NCI-H526 treated with DMSO at 0.1 percent for 48 hours (cell line): ENCODE results near the gene LENG1.

Experiments used
- DNase-seq: peaks from one replicate; lab custom pipeline; 2025; lab: John Stamatoyannopoulos, UW

The LENG1 gene

DNA sequence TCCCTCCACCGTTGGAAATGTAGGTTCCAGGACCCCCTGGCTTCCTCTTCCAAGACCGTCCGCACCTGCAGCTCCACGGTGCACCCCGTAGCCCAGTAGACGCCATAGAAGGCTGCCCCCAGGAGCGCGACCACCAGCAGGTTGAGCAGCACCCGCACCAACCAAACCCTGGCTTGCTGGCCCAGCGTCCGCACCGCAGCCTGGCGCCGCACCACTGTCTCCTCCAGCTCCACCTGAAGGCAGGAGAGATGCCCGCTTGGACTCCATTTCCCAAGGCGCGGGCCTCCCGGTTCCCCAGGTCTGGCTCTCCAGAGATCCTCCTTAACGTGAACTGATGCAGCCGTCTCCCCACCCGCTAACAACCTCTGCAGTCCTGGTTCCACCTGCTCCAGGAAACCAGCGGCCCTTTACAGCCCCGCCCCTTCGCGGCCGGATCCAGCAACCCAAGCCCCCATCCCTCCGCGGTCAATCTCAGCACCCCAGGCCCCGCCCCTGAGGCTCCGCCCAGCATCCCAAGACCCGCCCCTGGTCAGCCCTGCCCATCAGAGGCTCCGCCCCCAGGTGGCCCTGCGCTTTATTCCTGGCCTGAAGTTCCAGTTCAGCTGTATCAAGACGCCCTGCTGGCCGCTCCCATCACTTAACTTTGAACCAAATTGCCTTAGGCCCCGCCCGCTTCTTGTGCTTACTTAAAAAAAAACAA lies 5.0 kb upstream of the LENG1 start:
- peak; percentile 41 for DNase-seq

DNA sequence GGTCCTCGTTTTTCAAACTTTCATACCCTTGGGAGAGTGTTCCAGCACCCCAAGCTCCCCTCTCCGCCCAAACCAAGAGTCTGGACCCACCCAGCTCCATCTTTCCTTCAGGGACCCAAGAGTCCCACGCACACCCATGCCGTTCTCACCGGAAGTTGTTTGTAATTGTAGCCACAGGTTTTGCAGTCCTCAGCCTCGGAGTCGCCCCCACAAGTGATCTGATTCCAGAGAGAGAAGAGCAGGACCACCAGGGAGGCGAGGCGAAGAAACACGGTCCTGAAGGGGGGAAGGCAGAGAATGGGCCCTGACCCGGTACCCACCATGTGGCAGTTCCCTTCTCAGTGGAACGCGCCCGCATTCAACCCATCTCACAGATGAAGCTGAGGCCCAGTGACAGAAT lies 3.4 kb upstream of the LENG1 start:
- DNase-seq: no peak

DNA sequence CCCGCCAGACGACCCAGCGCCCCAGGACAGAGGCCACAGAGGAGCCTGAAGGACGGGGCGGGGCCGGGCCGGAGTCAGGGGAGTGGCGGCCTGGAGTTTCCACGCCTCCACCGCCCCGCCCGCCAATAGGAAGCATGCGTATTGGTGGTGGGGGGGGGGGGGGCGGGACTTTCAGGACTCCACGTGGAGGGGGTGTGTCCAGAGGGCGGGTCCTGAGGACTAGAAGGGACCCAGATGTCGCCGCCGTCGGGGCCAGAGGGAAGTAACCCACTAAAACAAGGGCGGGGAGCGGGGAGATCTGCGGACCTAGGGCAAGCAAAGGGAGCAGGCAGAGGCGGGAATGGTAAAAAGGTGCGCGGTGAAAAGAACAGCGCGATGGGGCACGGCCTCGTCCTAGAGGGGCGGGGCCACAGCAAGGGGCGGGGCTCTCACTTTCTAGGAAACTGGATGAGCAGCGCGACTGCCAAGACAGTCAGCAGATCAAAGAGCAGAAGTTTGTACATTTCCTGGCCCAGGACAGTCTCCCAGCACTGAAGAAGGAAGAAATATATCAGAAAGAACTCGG lies 2.8 kb upstream of the LENG1 start:
- DNase-seq: peak; percentile 88

DNA sequence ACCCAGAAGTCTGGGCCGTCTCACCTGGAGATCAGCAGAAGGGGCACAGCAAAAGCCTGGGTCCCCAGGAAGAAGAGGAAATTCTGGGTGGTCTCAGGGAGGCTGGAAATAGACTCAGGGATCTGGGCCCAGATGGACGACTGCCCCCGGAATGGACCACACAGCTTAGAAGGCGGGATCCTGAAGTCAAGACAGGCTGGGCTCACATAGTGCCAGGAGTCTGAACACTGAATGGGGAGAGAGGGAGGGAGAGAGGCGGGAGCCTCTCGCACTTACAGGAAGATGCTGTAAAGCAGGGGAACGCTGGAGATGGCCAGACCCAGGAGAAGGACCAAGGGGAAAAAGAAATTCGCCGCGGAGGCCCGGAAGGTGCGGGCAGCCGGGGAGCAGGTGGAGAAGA lies 1.3 kb upstream of the LENG1 start:
- no peak for DNase-seq

- DNase-seq: no peak
Measured at GRCh38 chr19:54160182-54160811, 776 bp upstream of the LENG1 start.

DNA sequence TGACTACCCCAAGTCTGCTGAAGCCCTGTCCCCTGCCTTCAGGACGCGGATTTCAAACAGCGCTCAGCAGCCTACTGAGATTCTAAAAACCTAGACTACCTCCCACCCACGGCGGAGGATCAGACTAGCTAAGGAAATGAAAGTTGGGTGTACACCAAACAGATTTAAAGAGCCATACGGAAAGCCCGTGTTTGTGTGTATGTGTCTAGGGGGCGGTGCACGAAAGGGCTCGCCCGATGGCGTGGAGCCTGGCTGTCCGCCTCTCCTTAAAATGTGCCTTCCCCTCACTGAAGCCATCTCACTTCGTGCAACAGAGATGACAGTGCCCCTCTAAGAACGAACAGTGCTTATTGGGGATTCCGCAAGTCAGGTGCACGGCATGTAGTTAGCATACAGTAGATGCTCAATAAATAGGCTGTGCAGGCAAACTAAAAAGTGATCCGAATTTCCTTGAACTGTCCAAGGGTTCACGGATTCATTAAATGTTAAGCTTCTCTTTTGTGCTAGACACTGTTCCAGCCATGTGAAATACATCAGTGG lies 639 bp downstream of the LENG1 start:
- DNase-seq: no peak

DNA sequence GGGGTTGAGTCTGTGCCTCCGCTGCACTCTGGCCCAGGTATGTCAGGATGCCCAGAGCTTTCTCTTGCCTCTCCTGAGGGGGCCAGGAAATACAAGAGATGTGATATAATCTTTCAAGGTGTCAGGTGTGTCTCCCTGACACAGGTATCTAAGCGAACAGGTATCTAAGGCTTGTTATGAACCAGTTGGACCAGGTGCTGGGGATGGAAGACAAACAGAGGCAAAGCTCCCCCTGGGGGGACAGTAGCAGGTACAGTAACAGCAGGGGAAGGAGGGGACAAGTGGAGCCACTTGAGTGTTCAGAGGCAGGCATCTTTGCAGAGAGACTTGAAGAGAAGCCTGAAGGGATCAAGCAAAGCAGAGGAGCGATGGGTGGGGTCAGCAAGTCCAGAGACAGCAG lies 2.6 kb downstream of the LENG1 start:
- DNase-seq: no peak

DNA sequence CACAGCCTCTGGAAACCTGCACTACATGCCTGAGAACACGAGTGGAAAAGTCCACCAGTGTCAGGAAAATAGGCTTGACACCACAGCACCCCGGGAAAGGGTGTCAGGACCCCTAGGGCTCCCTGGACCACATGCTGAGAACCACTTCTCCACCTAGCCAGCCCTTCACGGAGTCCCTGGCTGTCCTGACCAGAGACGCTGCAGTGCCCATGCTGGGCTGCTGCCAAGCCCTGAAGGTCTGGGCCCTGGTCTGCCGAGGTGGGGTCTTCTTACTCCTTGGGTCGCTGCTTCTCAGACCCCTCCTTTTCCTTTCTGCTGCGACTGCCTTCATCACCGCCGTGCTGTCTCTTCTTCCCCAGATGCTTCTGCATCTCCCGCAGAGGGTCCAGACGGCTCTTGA lies 3.0 kb downstream of the LENG1 start:
- no peak for DNase-seq

- DNase-seq: no peak
Measured at GRCh38 chr19:54155694-54156093, 3.8 kb downstream of the LENG1 start.

GRCh38 chr19:54154603-54155345 lies 4.7 kb downstream of the LENG1 start:
- no peak for DNase-seq

DNA sequence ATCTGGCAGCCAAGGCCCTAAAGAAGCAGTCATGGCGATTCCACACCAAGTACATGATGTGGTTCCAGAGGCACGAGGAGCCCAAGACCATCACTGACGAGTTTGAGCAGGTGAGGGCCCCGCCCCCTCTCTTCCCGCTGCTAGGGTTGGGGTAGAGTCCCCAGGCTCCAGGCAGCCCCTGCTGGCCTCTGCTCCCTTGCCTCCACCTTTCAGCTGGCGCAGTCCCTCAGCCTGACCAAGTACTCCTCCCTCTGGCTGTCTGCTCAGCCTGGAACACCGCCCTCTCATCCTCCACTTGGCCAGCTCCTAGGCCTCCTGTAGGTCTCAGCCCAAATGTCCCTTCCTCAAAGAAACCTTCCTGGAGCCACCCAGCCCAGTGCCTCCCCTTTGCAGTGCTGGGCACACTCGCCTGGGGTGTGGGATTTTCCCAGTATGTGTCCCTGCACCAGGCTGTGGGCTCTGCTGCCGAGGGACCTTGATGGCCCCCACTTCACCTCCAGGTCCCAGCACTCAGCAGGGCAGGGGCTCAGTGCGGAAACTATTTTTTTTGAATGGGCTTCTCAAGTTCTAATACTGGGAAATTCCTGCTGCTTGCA lies 5.7 kb downstream of the LENG1 start:
- no peak for DNase-seq

DNA sequence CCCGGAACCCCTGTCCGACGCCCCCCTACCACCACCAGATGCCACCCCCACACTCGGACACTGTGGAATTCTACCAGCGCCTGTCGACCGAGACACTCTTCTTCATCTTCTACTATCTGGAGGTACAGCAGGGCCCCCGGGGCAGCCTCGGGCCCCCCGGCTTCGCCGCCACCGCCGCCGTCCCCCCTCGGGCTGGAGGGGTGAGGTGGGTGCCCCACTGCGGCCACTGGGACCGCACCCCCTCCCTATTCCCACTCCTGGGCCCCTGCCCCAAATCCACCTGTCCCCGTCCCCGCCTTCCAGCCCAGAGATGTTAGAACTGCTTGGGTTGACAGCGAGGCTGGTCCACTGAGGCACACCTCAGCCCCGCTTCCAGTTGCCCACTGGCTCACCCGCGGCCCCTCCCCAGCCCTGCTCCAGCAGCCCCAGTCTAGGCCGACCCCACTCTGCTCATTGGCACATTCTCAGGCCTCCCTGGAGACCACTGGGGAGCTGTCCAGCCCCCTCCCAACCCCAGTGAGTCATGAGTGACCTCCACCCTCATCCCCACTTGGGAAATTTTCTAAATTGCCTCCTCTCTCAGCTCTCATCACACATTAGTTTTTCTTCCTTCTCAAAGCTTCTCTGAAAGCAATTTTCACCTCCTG lies 6.5 kb downstream of the LENG1 start:
- DNase-seq: no peak

DNA sequence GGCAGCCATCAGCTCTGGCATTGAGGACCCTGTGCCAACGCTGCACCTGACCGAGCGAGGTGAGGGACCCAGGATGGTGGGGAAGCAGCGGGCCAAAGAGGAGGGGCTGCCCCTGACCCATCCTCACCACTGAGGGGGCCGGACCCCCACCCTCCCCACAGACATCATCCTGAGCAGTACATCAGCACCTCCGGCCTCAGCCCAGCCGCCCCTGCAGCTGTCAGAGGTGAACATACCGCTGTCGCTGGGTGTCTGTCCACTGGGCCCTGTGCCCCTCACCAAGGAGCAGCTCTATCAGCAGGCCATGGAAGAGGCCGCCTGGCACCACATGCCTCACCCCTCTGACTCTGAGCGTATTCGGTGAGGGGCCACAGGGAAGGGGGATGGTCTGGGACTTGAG lies 7.3 kb downstream of the LENG1 start:
- no peak for DNase-seq

- DNase-seq: no peak
Measured at GRCh38 chr19:54151362-54152035, 8.0 kb downstream of the LENG1 start.

- no peak for DNase-seq
Measured at GRCh38 chr19:54149021-54149812, 10.3 kb downstream of the LENG1 start.

DNA sequence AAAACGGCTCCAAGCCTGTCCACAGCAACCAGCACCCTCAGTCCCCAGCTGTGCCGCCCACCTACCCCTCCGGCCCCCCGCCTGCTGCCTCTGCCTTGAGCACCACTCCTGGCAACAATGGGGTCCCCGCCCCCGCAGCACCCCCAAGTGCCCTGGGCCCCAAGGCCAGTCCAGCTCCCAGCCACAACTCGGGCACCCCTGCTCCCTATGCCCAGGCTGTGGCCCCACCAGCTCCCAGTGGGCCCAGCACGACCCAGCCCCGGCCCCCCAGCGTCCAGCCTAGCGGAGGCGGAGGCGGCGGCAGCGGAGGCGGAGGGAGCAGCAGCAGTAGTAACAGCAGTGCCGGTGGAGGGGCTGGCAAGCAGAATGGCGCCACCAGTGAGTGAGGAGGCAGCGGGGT lies 11.4 kb downstream of the LENG1 start:
- DNase-seq: no peak

DNA sequence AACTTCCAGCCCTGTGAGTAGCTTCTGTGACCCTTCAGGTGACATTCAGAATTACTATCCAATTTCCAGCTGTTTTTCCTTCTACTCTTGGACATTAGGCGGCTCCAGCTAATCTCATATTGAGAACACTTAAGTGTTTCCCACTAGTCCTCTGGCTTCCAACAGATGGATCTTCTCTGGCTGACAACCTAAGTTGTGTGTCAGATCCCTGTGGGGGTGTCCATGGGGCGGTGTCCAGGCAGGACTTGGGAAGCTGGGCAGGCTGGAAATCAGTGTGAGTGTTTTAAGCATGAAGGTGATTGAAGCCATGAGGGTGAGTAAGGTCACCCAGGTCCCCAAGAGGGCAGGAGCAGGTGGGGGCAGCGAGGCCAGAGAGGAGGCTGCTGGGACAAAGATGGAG lies 11.8 kb downstream of the LENG1 start:
- no peak for DNase-seq

DNA sequence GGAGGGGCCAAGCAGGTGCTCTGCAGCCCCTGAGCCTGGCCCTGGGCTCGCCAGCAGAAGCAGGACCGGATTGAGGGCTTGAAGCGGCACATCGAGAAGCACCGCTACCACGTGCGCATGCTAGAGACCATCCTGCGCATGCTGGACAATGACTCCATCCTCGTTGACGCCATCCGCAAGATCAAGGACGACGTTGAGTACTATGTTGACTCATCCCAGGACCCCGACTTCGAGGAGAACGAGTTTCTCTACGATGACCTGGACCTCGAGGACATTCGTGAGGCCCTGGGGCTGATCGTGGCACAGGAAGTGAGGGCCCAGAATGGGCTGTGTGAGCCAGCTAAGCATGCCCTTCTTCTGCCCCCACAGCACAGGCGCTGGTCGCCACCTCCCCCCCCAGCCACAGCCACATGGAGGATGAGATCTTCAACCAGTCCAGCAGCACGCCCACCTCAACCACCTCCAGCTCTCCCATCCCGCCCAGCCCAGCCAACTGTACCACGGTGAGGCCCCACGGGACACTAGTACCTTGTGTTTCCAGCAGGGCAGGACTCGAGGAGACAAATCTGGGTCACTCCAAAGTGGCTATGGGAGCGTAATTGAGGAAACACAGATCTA lies 13.9 kb downstream of the LENG1 start:
- DNase-seq: no peak

- no peak for DNase-seq
Measured at GRCh38 chr19:54142166-54142780, 17.2 kb downstream of the LENG1 start.

DNA sequence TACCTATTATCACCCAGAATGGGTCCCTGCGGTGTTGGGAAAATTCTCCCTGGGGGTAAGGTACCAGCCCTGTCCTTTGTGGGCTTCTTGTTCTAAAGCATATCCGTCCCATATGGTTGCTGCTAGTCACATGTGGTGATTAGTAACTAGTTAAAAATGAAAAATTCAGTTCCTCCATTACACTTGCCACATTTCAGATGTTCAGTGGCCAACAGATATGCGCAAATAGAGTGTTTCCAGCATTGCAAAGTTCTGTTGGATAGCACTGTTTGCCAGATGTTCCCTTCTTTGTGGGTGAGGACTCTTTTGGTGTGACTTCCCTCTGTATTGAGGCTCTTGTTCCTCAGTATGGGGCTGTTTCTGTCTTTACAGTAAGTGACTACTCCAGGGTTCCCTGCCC lies 18.2 kb downstream of the LENG1 start:
- no peak for DNase-seq
